Stimulated activated naive B cell treated with anti-CD40 and anti-IgM and Interleukin-4, amounts not matched to agents 10 μg/mL and 1 μg/mL and 100 μg/mL, for 72 hours (primary cell): ENCODE results near the gene E2F1.

Source experiments
- ATAC-seq, 2 donors: fragments of 150-1000 bp; cut with Tn5 transposase; replicated peaks; 2 replicates each; pipeline ENCODE4 v1.10.0; 2021; ENCODE audit warnings: moderate library complexity in 1 of 2
- DNase-seq: peaks from one replicate; pipeline ENCODE4 v3.0.0; 2021
- H3K27ac Mint-ChIP-seq: one replicate; pipeline ENCODE4 v1.8.0; 2022; ENCODE audit warnings: mild to moderate bottlenecking, mixed read lengths
- H3K27me3 Mint-ChIP-seq, 2 donors: one replicate each; pipeline ENCODE4 v1.8.0; 2022; ENCODE audit warnings: mixed read lengths in 2 of 2
- H3K36me3 Mint-ChIP-seq, 2 donors: one replicate each; pipeline ENCODE4 v1.8.0; 2022; ENCODE audit warnings: mixed read lengths in 2 of 2, mild to moderate bottlenecking in 1 of 2
- H3K4me1 Mint-ChIP-seq, 2 donors: one replicate each; pipeline ENCODE4 v1.8.0; 2022; ENCODE audit warnings: mixed read lengths in 2 of 2, mild to moderate bottlenecking in 1 of 2
- H3K4me3 Mint-ChIP-seq, 2 donors: one replicate each; pipeline ENCODE4 v1.8.0; 2022; ENCODE audit warnings: mild to moderate bottlenecking in 2 of 2, mixed read lengths in 2 of 2, moderate library complexity in 1 of 2
- H3K9me3 Mint-ChIP-seq, 2 donors: one replicate each; pipeline ENCODE4 v1.8.0; 2022; ENCODE audit warnings: mixed read lengths in 2 of 2, mild to moderate bottlenecking in 1 of 2

The E2F1 gene

GRCh38 chr20:33626190-33626589 lies 60.0 kb downstream of the E2F1 start:
- Mint-ChIP-seq H3K27ac (no peak overlapping the region), H3K4me1 (peaks cover 7 to 9% of the 10 kb centered on the region in 2 donors), H3K36me3 (peaks cover 53 to 77% of the 10 kb centered on the region in 2 donors)

More at GRCh38 chr20:33626190-33626589, 60.0 kb downstream of the E2F1 start:
- H3K27me3 Mint-ChIP-seq: no peaks in the 10 kb centered on the region
- DNase-seq (no peak), ATAC-seq (no peak)
- no peak overlapping the region for H3K4me3 Mint-ChIP-seq
- peaks cover 0 to 3% of the 10 kb centered on the region in 2 donors for H3K9me3 Mint-ChIP-seq
